GM18867 (cell line): ENCODE data around the gene MLH3.

ENCODE experiments used
- ATAC-seq: cut with Tn5 transposase; IDR thresholded peaks from one replicate; pipeline ENCODE4 v1.9.1; 2021; ENCODE audit warnings: mild to moderate bottlenecking, moderate library complexity; ENCODE audit not compliant: unreplicated experiment

MLH3 gene

DNA sequence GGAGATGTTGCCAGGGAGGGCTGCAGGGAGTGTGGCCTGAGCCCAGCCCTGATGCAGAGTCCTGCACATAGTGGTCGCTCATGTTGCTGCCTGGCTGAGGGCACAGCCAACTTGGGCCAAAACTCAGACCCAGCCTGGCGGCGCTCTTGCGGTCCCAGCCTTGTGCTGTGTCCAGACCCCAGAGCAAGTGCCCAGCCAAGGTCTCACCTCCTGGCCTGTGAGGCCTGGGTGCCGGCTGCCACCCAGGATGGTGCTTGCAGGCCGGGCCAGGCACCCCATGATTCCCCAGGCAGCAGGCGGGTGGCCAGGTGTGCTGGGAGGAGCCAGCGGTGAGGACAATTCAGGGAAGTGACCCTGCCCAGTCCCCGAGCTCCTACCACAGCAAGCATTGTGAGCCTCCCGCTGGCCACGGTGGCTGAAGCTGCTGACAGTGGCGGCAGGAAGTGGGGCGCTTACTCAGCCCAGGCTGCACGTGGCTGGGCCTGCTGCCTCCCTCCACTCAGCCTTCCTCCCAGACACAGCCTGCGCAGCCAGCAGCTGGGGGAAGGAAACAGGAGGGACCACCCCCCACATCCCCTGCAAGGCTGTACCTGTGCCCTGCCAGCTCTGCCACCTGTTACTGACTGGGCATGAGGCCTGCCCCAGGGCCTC lies 78.1 kb downstream of the MLH3 start:
- ATAC-seq = no peak

DNA sequence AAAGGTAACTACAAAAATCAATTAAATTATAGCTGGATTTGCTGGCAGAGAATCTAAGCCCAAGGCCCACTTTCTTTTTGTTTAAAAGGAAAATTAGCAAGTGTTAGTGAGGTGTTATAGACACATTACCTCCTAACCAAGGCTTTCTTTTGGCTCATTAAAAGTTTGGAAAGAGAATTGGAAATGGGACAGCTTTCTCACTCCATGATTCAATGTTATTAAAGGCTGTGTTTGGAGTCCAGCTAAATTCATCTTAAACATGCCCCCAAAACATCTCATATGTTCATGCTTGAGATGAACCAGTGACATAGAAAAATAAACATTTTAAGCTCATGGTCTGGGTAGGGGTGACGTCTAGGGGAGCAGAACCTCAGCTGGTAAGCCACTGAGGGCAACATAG lies 82.5 kb downstream of the MLH3 start:
- no peak for ATAC-seq

DNA sequence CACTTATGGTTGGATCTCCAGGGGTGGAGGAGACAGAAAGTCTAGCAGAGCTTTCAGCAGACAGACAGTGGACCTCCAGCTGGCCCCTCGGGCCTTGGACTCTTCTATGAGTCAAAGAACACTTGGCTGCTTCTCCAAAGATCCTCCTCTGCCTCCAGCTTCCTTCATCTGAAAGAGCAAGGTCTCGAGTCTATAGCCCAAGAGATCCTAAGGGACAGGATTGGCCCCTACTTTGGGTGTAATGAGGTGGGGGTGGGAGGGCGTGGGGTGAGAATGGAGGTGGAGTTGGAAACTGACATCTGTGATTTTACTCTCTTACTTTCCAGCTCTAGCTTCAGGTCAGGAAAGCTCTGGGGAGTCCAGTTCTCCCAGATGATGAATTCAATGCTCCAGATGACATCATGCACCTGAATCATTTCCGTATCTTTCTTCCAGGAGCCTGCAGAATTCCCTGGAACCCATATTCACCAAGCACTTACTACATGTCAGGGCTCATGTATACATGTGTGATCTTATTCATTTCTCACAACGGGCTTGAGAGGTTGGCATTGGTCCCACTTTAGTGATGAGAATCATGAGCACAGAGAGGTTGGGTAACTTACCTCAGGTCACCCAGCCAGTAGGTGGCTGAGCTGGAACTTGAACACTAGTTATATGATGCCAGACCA lies 85.6 kb downstream of the MLH3 start:
- ATAC-seq = no peak

DNA sequence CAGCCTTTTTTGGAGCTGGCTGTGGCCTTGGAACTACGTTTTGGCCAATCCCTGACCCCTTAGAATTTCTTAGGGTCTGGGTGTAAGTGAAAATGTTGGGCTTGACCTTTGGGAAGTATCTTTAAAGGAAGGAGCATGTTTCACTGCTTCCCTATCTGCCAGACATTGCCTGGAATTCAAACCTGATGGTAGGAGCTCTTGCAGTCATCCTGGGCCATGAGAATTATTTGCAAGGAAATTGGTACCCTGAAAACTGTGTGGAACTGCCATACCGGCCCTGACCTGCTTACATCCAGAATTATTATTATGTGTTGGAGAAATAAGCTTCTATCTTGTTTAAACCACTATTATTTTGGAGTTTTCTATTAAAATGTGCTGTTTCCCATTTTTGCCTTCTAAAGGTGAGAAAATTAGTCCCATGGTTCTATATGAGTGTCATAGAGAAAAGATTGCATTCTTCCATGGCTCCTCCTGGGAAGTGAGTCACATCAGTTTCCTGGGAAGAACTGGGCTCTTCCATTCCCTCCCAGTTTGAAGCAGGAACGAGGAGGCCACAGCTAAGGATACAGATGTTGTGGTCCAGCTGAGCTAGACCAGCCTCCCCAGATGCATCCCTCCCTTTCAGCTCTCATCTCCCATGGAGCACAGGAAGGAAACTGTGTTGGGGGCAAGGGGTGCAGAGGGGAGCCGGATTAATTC lies 86.3 kb downstream of the MLH3 start:
- ATAC-seq = no peak
